A673 (cell line): Measurements from ENCODE around the gene C15orf62. TPM values are rescaled to one million over a fixed set of nuclear protein-coding genes. Genes with fewer than 3 reads are reported as not detected.

Experiments
- BruUV-seq: library from RNA; stranded (reverse); fragments of 400-500 nt; replicated peaks from 2 replicates; lab custom pipeline; 2021; lab: Mats Ljungman, UMichigan
- CTCF ChIA-PET: fragments of 300-600 bp; sonication (Branson Sonifier 250); formaldehyde crosslinking; loops from one replicate; lab custom pipeline; 2022; ENCODE audit warnings: antibody characterized with exemption; lab: Charles Lee
- POLR2A ChIA-PET: fragments of 300-600 bp; sonication (Branson Sonifier 250); formaldehyde crosslinking; loops from one replicate; lab custom pipeline; 2022; ENCODE audit warnings: antibody characterized with exemption; ENCODE audit not compliant: low non-redundant PET; lab: Charles Lee
- DNase-seq: peaks from one replicate; pipeline ENCODE4 v3.0.0-alpha.2; 2015; ENCODE audit warnings: low spot score
- H3K27ac ChIP-seq: fragments of 200-600 bp; sonication (generic); 2 replicates; pipeline ENCODE4 v1.5.1; 2016; ENCODE audit warnings: mixed run types, low read depth, mild to moderate bottlenecking, mixed read lengths, antibody characterized with exemption, low read length; ENCODE audit not compliant: poor library complexity, severe bottlenecking
- H3K27me3 ChIP-seq: fragments of 200-600 bp; sonication (generic); replicated peaks from 2 replicates; pipeline ENCODE4 v1.6.1; 2017; ENCODE audit warnings: mixed run types, low read depth, mild to moderate bottlenecking, mixed read lengths, antibody characterized with exemption, low read length; ENCODE audit not compliant: insufficient read depth, poor library complexity
- H3K36me3 ChIP-seq: fragments of 200-600 bp; sonication (generic); 2 replicates; pipeline ENCODE4 v1.6.1; 2016; ENCODE audit warnings: mixed run types, mild to moderate bottlenecking, mixed read lengths, antibody characterized with exemption, low read length; ENCODE audit not compliant: insufficient read depth, poor library complexity, severe bottlenecking
- H3K4me1 ChIP-seq: fragments of 200-600 bp; sonication (generic); 2 replicates; pipeline ENCODE4 v1.6.1; 2017; ENCODE audit warnings: mixed run types, mild to moderate bottlenecking, mixed read lengths, antibody characterized with exemption, low read length; ENCODE audit not compliant: insufficient read depth, poor library complexity, severe bottlenecking
- H3K4me3 ChIP-seq: fragments of 200-600 bp; sonication (generic); 2 replicates; pipeline ENCODE4 v1.5.1; 2016; ENCODE audit warnings: low read depth, mixed run types, mild to moderate bottlenecking, mixed read lengths, low read length; ENCODE audit not compliant: poor library complexity, severe bottlenecking
- H3K9me3 ChIP-seq: fragments of 200-600 bp; sonication (generic); 2 replicates; pipeline ENCODE4 v1.6.1; 2016; ENCODE audit warnings: mixed run types, low read depth, mild to moderate bottlenecking, mixed read lengths, antibody characterized with exemption, low read length; ENCODE audit not compliant: poor library complexity, severe bottlenecking
- EZH2 ChIP-seq: fragments of 200-600 bp; sonication (generic); IDR thresholded peaks from 2 replicates; pipeline ENCODE4 v1.6.1; 2017; ENCODE audit warnings: borderline replicate concordance, low read depth, mild to moderate bottlenecking, mixed read lengths, antibody characterized with exemption, low read length; ENCODE audit not compliant: poor library complexity, severe bottlenecking
- intact Hi-C: fragments of 100-400 bp; cut with micrococcal nuclease; formaldehyde crosslinking; loops from one replicate; pipeline ENCODE4 v1.10.0; 2022; ENCODE audit not compliant: unreplicated experiment
- total RNA-seq: library from RNA; stranded (reverse); gene quantifications from 2 replicates; pipeline ENCODE4 v1.2.3, GENCODE V29; 2021
- TF ChIP-seq, protein P1 (sequence below): fragments of 300-800, 200-600 bp; sonication (generic); conservative IDR thresholded peaks from 2 replicates; pipeline ENCODE4 v1.5.1; 2017; ENCODE audit warnings: low read depth, mild to moderate bottlenecking, antibody characterized with exemption, low read length, moderate library complexity, mixed read lengths

The C15orf62 gene
- total RNA-seq, 1 experiment from 2014 or later, result 0.62 TPM

DNA sequence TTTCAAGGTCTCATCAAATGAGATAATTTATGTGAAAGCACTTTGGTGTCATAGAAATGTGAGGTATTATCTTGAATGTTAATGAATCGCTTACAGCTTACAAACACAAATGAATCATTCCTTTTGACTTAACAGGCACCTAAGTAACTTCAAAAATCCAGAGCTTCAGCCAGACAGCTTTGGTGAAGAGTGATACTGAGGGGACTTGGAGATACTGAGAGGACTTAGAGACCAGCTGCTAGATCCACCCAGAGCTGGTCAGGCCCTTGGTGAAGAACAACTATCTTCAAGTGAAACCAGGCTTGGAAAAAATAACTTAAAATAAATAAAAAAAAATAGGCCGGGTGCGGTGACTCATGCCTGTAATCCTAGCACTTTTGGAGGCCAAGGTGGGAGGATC lies 20.9 kb downstream of the C15orf62 start:
- ChIA-PET POLR2A (no interaction called here), CTCF (no interaction called here)
- H3K4me3 ChIP-seq, result no peak overlapping the region
- no peak for DNase-seq
- no peak for TF ChIP-seq EZH2
- TF ChIP-seq, protein P1, sequence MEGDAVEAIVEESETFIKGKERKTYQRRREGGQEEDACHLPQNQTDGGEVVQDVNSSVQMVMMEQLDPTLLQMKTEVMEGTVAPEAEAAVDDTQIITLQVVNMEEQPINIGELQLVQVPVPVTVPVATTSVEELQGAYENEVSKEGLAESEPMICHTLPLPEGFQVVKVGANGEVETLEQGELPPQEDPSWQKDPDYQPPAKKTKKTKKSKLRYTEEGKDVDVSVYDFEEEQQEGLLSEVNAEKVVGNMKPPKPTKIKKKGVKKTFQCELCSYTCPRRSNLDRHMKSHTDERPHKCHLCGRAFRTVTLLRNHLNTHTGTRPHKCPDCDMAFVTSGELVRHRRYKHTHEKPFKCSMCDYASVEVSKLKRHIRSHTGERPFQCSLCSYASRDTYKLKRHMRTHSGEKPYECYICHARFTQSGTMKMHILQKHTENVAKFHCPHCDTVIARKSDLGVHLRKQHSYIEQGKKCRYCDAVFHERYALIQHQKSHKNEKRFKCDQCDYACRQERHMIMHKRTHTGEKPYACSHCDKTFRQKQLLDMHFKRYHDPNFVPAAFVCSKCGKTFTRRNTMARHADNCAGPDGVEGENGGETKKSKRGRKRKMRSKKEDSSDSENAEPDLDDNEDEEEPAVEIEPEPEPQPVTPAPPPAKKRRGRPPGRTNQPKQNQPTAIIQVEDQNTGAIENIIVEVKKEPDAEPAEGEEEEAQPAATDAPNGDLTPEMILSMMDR, result no peak
- H3K4me1 ChIP-seq, result peaks cover 19% of the 10 kb centered on the region
- H3K27me3 ChIP-seq, result no peaks in the 10 kb centered on the region
- H3K27ac ChIP-seq, result no peak overlapping the region
- intact Hi-C loops, result no loop called here
- no TSS peak for BruUV-seq
- no peaks in the 10 kb centered on the region for H3K36me3 ChIP-seq
- no peaks in the 10 kb centered on the region for H3K9me3 ChIP-seq

GRCh38 chr15:40792394-40792793 lies 22.6 kb downstream of the C15orf62 start:
- TF ChIP-seq EZH2, result no peak
- TF ChIP-seq, protein P1, result no peak
- no peaks in the 10 kb centered on the region for H3K9me3 ChIP-seq
- ChIA-PET CTCF (no interaction called here), POLR2A (no interaction called here)
- no peak for DNase-seq
- intact Hi-C loops, result no loop called here
- BruUV-seq, result no TSS peak
- no peak overlapping the region for H3K4me3 ChIP-seq
- H3K36me3 ChIP-seq, result no peaks in the 10 kb centered on the region
- H3K4me1 ChIP-seq, result peaks cover 13% of the 10 kb centered on the region
- no peak overlapping the region for H3K27ac ChIP-seq
- H3K27me3 ChIP-seq, result no peaks in the 10 kb centered on the region

DNA sequence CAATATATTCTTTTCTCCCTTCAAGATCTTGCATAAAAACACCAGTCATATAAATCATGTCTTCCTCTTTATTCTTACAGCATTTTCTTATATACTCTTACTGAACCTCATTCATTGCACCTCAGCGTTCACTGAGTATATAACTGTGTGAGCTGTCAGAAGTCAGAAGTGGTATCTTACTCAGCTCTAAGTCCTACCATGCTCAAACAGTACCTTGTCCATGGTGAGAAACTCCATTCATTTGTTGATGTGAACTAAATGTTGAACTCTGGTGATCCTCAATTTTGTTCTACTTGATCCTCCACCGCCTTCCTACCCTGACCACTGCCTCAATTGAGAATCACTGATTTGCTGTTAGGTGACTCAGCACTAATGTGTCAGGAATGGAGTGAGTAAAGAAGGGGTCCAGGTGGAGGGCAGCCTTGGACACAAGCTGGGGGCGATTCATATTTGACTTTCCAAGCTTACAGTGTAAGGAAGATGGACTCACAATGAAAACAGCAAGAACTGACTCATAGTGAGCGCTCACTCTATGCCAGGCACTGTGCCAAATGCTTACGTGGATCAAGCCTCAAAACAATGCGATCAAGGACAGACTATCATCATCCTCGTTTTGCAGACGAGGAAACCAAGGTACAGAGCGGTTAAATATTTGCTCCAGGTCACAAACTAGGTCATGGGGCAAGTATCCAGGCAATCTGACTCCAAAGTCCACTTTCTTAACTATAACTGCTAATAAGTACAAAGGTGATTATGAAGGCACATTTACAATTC lies 23.6 kb downstream of the C15orf62 start:
- POLR2A ChIA-PET, result no interaction called here

More for the DNA sequence above, 23.6 kb downstream of the C15orf62 start:
- H3K4me1 ChIP-seq, result peaks cover 8% of the 10 kb centered on the region
- TF ChIP-seq, protein P1, result no peak
- no peak for TF ChIP-seq EZH2
- no peaks in the 10 kb centered on the region for H3K9me3 ChIP-seq
- BruUV-seq, result no TSS peak
- no peak overlapping the region for H3K27ac ChIP-seq
- intact Hi-C loops, result no loop called here
- no peaks in the 10 kb centered on the region for H3K27me3 ChIP-seq
- CTCF ChIA-PET, result no interaction called here
- peak; percentile 70 for DNase-seq
- H3K36me3 ChIP-seq, result no peaks in the 10 kb centered on the region
- H3K4me3 ChIP-seq, result no peak overlapping the region
